NCI-H1694 (cell line): ENCODE measurements around the gene GPR15LG.
"Not testable (repeated sequence)": the region's sequence is repeated elsewhere in the genome, so short reads cannot be mapped to it uniquely, and the experiment has no call there.

Experiments used
- DNase-seq: peaks from one replicate; lab custom pipeline; 2025; lab: John Stamatoyannopoulos, UW

The GPR15LG gene

GRCh38 chr10:84166620-84167288 lies 6.8 kb upstream of the GPR15LG start:
- DNase-seq, result no peak

- DNase-seq, result not testable (repeated sequence)
These were observed 6.3 kb upstream of the GPR15LG start for GRCh38 chr10:84167289-84167653.

- not testable (repeated sequence) for DNase-seq
These were observed 5.2 kb upstream of the GPR15LG start for GRCh38 chr10:84168382-84168781.

GRCh38 chr10:84171237-84171636 lies 2.4 kb upstream of the GPR15LG start:
- DNase-seq, result not testable (repeated sequence)

- not testable (repeated sequence) for DNase-seq
These were observed 1.7 kb upstream of the GPR15LG start for GRCh38 chr10:84171700-84172466.

- no peak for DNase-seq
These were observed 889 bp upstream of the GPR15LG start for GRCh38 chr10:84172467-84173356.

- no peak for DNase-seq
These were observed 1.8 kb downstream of the GPR15LG start for GRCh38 chr10:84175436-84175835.

GRCh38 chr10:84176351-84176750 lies 2.8 kb downstream of the GPR15LG start:
- DNase-seq, result no peak

- DNase-seq, result no peak
These were observed 3.4 kb downstream of the GPR15LG start for GRCh38 chr10:84176836-84177474.

- DNase-seq, result no peak
These were observed 4.0 kb downstream of the GPR15LG start for GRCh38 chr10:84177541-84178141.

- no peak for DNase-seq
These were observed 4.6 kb downstream of the GPR15LG start for GRCh38 chr10:84178160-84178609.

- peak; percentile 93 for DNase-seq
These were observed 5.6 kb downstream of the GPR15LG start for GRCh38 chr10:84179059-84179710.

- not testable (repeated sequence) for DNase-seq
These were observed 6.8 kb downstream of the GPR15LG start for GRCh38 chr10:84180386-84180785.

- DNase-seq, result no peak
These were observed 8.0 kb downstream of the GPR15LG start for GRCh38 chr10:84181631-84182030.

- DNase-seq, result no peak
These were observed 10.9 kb downstream of the GPR15LG start for GRCh38 chr10:84184517-84184916.

- no peak for DNase-seq
These were observed 12.1 kb downstream of the GPR15LG start for GRCh38 chr10:84185526-84186175.

GRCh38 chr10:84188815-84189214 lies 15.2 kb downstream of the GPR15LG start:
- no peak for DNase-seq

GRCh38 chr10:84190621-84191020 lies 17.0 kb downstream of the GPR15LG start:
- DNase-seq, result no peak

GRCh38 chr10:84191106-84191505 lies 17.5 kb downstream of the GPR15LG start:
- DNase-seq, result no peak

- no peak for DNase-seq
These were observed 19.7 kb downstream of the GPR15LG start for GRCh38 chr10:84193327-84193726.
